ENCODE results near the gene RORB. TPM values are rescaled to one million over a fixed set of nuclear protein-coding genes. Genes with fewer than 3 reads are reported as not detected.

Gene RORB
- polyA plus RNA-seq, 1 donor from 2014 or later, result 0.77 TPM

- Histone ChIP-seq H3K4me3 (ENCODE audit: low read length) (no peak overlapping the region), H3K79me2 (replicated peaks; ENCODE audit: insufficient read depth, low read length) (no peaks in the 10 kb centered on the region), H3K27ac (ENCODE audit: low read length) (no peak overlapping the region)
Observed at GRCh38 chr9:74557571-74557970, 60.4 kb downstream of the RORB start.

GRCh38 chr9:74562611-74563010, 65.5 kb downstream of the RORB start:
- no peaks in the 10 kb centered on the region for H3K27me3 ChIP-seq (ENCODE audit: insufficient read depth, low read depth, low read length)

More at GRCh38 chr9:74557571-74557970, 60.4 kb downstream of the RORB start:
- Histone ChIP-seq H3K9me3 (ENCODE audit: low read length) (no peaks in the 10 kb centered on the region), H2AFZ (ENCODE audit: low read depth, low read length) (no peak overlapping the region), H3K9ac (ENCODE audit: low read length) (no peak overlapping the region), H3K27me3 (ENCODE audit: insufficient read depth, low read depth, low read length) (no peaks in the 10 kb centered on the region), H3K9me2 (ENCODE audit: insufficient read depth, low read length) (no peaks in the 10 kb centered on the region), H3K36me3 (ENCODE audit: insufficient read depth, low read length) (no peaks in the 10 kb centered on the region), H4K20me1 (ENCODE audit: insufficient read depth) (no peaks in the 10 kb centered on the region), H3K4me2 (ENCODE audit: low read length) (no peak overlapping the region), H3F3A (ENCODE audit: insufficient read depth, low read length, poor library complexity, severe bottlenecking) (no peaks in the 10 kb centered on the region)
- TF ChIP-seq EP300 (conservative IDR thresholded peaks at IDR 0.05; ENCODE audit: poor library complexity, severe bottlenecking), result no peak
- no peak for TF ChIP-seq EZH2 (IDR thresholded peaks at IDR 0.05; ENCODE audit: borderline replicate concordance, insufficient read depth, low read length, poor library complexity, severe bottlenecking)
- TF ChIP-seq SMC3 (conservative IDR thresholded peaks at IDR 0.05; ENCODE audit: poor library complexity), result no peak
- TF ChIP-seq TAF1 (IDR thresholded peaks at IDR 0.05; ENCODE audit: low read depth), result no peak
- no peak for TF ChIP-seq REST (IDR thresholded peaks at IDR 0.05; ENCODE audit: borderline replicate concordance)
- no peak for TF ChIP-seq POLR2AphosphoS5 (IDR thresholded peaks at IDR 0.05)
- TF ChIP-seq CTCF (IDR thresholded peaks at IDR 0.05; ENCODE audit: poor library complexity, severe bottlenecking), result no peak

More at GRCh38 chr9:74562611-74563010, 65.5 kb downstream of the RORB start:
- no peaks in the 10 kb centered on the region for H3K9me3 ChIP-seq (ENCODE audit: low read length)
- no peak overlapping the region for H3K4me2 ChIP-seq (ENCODE audit: low read length)
- no peaks in the 10 kb centered on the region for H3K9me2 ChIP-seq (ENCODE audit: insufficient read depth, low read length)
- H3K27ac ChIP-seq (ENCODE audit: low read length), result no peak overlapping the region
- no peak overlapping the region for H3K4me3 ChIP-seq (ENCODE audit: low read length)
- H3K9ac ChIP-seq (ENCODE audit: low read length), result no peak overlapping the region
- H4K20me1 ChIP-seq (ENCODE audit: insufficient read depth), result no peaks in the 10 kb centered on the region
- no peaks in the 10 kb centered on the region for H3K36me3 ChIP-seq (ENCODE audit: insufficient read depth, low read length)
- H3K79me2 ChIP-seq (replicated peaks; ENCODE audit: insufficient read depth, low read length), result no peaks in the 10 kb centered on the region
- H3F3A ChIP-seq (ENCODE audit: insufficient read depth, low read length, poor library complexity, severe bottlenecking), result no peaks in the 10 kb centered on the region
- H2AFZ ChIP-seq (ENCODE audit: low read depth, low read length), result no peak overlapping the region
- no peak for TF ChIP-seq MXI1 (conservative IDR thresholded peaks at IDR 0.05; ENCODE audit: poor library complexity, severe bottlenecking)
- TF ChIP-seq CTCF (IDR thresholded peaks at IDR 0.05; ENCODE audit: poor library complexity, severe bottlenecking), result no peak
- TF ChIP-seq RAD21 (conservative IDR thresholded peaks at IDR 0.05), result no peak
- no peak for TF ChIP-seq POLR2AphosphoS5 (IDR thresholded peaks at IDR 0.05)
- no peak for TF ChIP-seq SMC3 (conservative IDR thresholded peaks at IDR 0.05; ENCODE audit: poor library complexity)

Measured in neural cell (in vitro differentiated cells).